NCI-H82 treated with DMSO at 0.1 percent for 48 hours (cell line): ENCODE measurements around the gene STK39.

ENCODE experiments used
- DNase-seq: peaks from one replicate; lab custom pipeline; 2025; ENCODE audit not compliant: unreplicated experiment; lab: John Stamatoyannopoulos, UW

The STK39 gene

GRCh38 chr2:168210895-168211570 lies 36.4 kb downstream of the STK39 start:
- DNase-seq: no peak

- DNase-seq: no peak
These were observed 37.0 kb downstream of the STK39 start for GRCh38 chr2:168210216-168210894.

GRCh38 chr2:168208652-168209051 lies 38.7 kb downstream of the STK39 start:
- no peak for DNase-seq

- no peak for DNase-seq
These were observed 39.5 kb downstream of the STK39 start for GRCh38 chr2:168207851-168208250.

GRCh38 chr2:168203762-168204693 lies 43.4 kb downstream of the STK39 start:
- DNase-seq: no peak

GRCh38 chr2:168201584-168202116 lies 45.7 kb downstream of the STK39 start:
- no peak for DNase-seq

GRCh38 chr2:168200930-168201583 lies 46.3 kb downstream of the STK39 start:
- DNase-seq: no peak

GRCh38 chr2:168198476-168199207 lies 48.8 kb downstream of the STK39 start:
- DNase-seq: no peak

GRCh38 chr2:168196764-168197180 lies 50.6 kb downstream of the STK39 start:
- no peak for DNase-seq

- DNase-seq: no peak
These were observed 52.4 kb downstream of the STK39 start for GRCh38 chr2:168194784-168195522.

- DNase-seq: no peak
These were observed 54.4 kb downstream of the STK39 start for GRCh38 chr2:168192839-168193616.

GRCh38 chr2:168191955-168192785 lies 55.2 kb downstream of the STK39 start:
- no peak for DNase-seq

- DNase-seq: no peak
These were observed 56.6 kb downstream of the STK39 start for GRCh38 chr2:168190590-168191336.

GRCh38 chr2:168189835-168190569 lies 57.4 kb downstream of the STK39 start:
- no peak for DNase-seq

- peak; percentile 47 for DNase-seq
These were observed 59.4 kb downstream of the STK39 start for GRCh38 chr2:168188002-168188401.

- DNase-seq: no peak
These were observed 60.9 kb downstream of the STK39 start for GRCh38 chr2:168186452-168186851.
